ENCODE results near the gene ZNF674.
A peak's percentile ranks its signal among the peaks of the same experiment; 100 is the strongest.

Gene ZNF674

DNA sequence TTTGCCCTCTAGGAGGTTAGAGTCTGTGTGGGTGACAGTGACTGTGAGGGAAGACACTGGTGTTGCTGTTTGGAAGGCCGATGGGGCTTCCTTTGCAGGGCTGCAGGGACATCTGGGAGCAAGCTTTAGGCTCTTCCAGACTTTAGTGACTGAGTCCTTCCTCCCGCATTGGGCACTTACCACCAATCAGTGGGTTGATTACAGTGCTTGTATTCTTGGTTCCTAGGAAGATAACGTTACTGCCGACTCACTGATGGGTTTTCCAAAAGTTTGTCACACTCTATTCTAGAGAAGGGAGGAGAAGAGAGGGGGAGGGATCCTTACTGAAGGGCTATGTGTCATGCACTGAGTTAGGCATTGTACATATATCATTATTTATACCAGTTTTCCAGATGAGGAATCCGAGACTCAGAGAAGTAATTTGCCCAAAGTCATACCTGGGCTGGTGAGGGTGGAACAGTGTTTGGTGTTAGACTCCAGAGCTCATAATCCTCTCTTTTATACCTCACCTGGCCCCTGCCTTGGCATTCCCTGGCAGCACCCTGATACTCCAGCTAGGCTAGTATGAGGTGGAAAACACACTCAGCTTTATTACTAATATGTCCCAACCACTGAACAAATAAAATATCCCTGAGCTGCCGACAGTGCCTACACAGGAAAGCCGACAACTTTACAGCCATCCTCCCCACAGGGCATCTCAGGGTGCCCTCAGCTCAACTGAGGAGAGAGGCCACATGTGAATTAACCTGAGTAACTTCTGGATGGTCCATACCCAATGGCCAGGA is 32.2 kb upstream of the ZNF674 start:
- Histone ChIP-seq H3K4me3 (ENCODE audit: low read depth, low read length, poor library complexity, severe bottlenecking) (peak overlapping the region; percentile 84), H3K27ac (ENCODE audit: low read depth, low read length, poor library complexity, severe bottlenecking) (peak overlapping the region; percentile 12), H3K79me2 (ENCODE audit: insufficient read depth, low read length) (peaks cover 5% of the 10 kb centered on the region), H3K9ac (ENCODE audit: low read length) (no peak overlapping the region), H4K20me1 (ENCODE audit: insufficient read depth, low read length) (no peaks in the 10 kb centered on the region), H3K9me3 (ENCODE audit: low read length) (no peaks in the 10 kb centered on the region), H3K4me1 (ENCODE audit: insufficient read depth, low read length, severe bottlenecking) (peaks cover 37% of the 10 kb centered on the region), H3K36me3 (ENCODE audit: insufficient read depth, low read length) (peaks cover 5% of the 10 kb centered on the region; the same call in 1 of the 2 replicates), H3F3A (ENCODE audit: insufficient read depth, low read length) (no peaks in the 10 kb centered on the region), H3K4me2 (ENCODE audit: low read length) (peak overlapping the region; percentile 83; the same call in 1 of the 2 replicates), H3K9me2 (ENCODE audit: low read depth, low read length) (no peaks in the 10 kb centered on the region), H2AFZ (ENCODE audit: low read length) (no peak overlapping the region), H3K27me3 (ENCODE audit: insufficient read depth, low read length) (no peaks in the 10 kb centered on the region)
- TF ChIP-seq EZH2 (IDR thresholded peaks at IDR 0.05; ENCODE audit: borderline replicate concordance, low read length), result no peak
- no peak for TF ChIP-seq CTCF (IDR thresholded peaks at IDR 0.05; ENCODE audit: low read length)

DNA sequence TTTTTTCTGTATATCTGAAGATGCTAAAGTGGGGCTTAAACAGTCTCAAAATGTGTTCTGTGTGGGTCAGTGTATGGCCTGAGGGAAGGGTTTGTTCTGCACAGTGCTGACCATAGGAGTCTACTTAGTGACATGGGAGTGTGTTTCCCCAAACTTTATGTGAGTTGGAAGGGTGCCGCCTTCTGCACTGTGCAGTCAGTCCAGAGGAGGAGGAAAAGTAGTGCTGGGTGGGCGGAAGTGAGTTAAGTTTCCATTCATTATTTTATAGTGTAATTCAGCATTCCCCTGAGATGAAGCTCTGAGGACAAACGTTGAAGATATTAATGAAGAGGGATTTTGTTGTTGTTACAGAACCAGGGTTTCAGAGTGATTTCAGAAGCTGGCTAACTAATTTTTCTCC is 31.2 kb upstream of the ZNF674 start:
- Histone ChIP-seq H3K9me2 (ENCODE audit: low read depth, low read length) (no peaks in the 10 kb centered on the region), H3K4me3 (ENCODE audit: low read depth, low read length, poor library complexity, severe bottlenecking) (peak overlapping the region; percentile 84), H3K79me2 (ENCODE audit: insufficient read depth, low read length) (peaks cover 3% of the 10 kb centered on the region; the same call in 1 of the 2 replicates), H3K9ac (ENCODE audit: low read length) (peak overlapping the region; percentile 76; the same call in 1 of the 2 replicates), H3K36me3 (ENCODE audit: insufficient read depth, low read length) (peaks cover 5% of the 10 kb centered on the region; the same call in 1 of the 2 replicates), H3K4me2 (ENCODE audit: low read length) (peak overlapping the region; percentile 83), H3K27me3 (ENCODE audit: insufficient read depth, low read length) (no peaks in the 10 kb centered on the region), H2AFZ (ENCODE audit: low read length) (no peak overlapping the region), H3F3A (ENCODE audit: insufficient read depth, low read length) (no peaks in the 10 kb centered on the region), H4K20me1 (ENCODE audit: insufficient read depth, low read length) (no peaks in the 10 kb centered on the region), H3K27ac (ENCODE audit: low read depth, low read length, poor library complexity, severe bottlenecking) (peak overlapping the region; percentile 12), H3K4me1 (ENCODE audit: insufficient read depth, low read length, severe bottlenecking) (peaks cover 45% of the 10 kb centered on the region), H3K9me3 (ENCODE audit: low read length) (no peaks in the 10 kb centered on the region)
- no peak for TF ChIP-seq EZH2 (IDR thresholded peaks at IDR 0.05; ENCODE audit: borderline replicate concordance, low read length)

DNA sequence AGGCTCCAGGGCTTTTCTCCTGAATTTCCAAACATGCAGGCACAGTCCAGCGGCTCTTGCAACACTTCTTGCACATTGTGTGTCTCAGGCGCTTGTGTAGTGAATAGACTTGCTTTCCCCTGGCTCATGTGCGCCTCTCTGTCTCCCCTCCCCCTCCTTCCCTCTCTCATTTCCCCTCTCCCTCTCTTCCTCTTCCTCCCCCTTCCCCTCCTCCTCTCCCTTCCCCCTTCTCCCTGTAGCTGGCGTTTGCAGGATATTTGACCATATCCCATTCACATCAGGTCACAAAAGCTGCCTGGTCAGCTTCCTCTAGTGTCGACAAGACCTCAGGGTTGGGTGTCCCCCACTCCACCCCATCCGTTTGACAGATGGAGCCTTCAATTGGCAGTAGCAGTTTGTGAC is 30.8 kb upstream of the ZNF674 start:
- Histone ChIP-seq H3K36me3 (ENCODE audit: insufficient read depth, low read length) (peaks cover 5% of the 10 kb centered on the region; the same call in 1 of the 2 replicates), H3K4me1 (ENCODE audit: insufficient read depth, low read length, severe bottlenecking) (peaks cover 48% of the 10 kb centered on the region), H3K4me2 (ENCODE audit: low read length) (peak overlapping the region; percentile 83), H3K9ac (ENCODE audit: low read length) (peak overlapping the region; percentile 76; the same call in 1 of the 2 replicates), H3K9me3 (ENCODE audit: low read length) (no peaks in the 10 kb centered on the region), H3K9me2 (ENCODE audit: low read depth, low read length) (no peaks in the 10 kb centered on the region), H2AFZ (ENCODE audit: low read length) (no peak overlapping the region), H3K27ac (ENCODE audit: low read depth, low read length, poor library complexity, severe bottlenecking) (peak overlapping the region; percentile 37), H4K20me1 (ENCODE audit: insufficient read depth, low read length) (no peaks in the 10 kb centered on the region), H3K4me3 (ENCODE audit: low read depth, low read length, poor library complexity, severe bottlenecking) (peak overlapping the region; percentile 84), H3K27me3 (ENCODE audit: insufficient read depth, low read length) (no peaks in the 10 kb centered on the region), H3K79me2 (ENCODE audit: insufficient read depth, low read length) (peaks cover 3% of the 10 kb centered on the region; the same call in 1 of the 2 replicates), H3F3A (ENCODE audit: insufficient read depth, low read length) (no peaks in the 10 kb centered on the region)
- TF ChIP-seq CTCF (IDR thresholded peaks at IDR 0.05; ENCODE audit: low read length) (no peak), EZH2 (IDR thresholded peaks at IDR 0.05; ENCODE audit: borderline replicate concordance, low read length) (no peak)
